ENCODE results near the gene UHRF2. TPM values are rescaled to one million over a fixed set of nuclear protein-coding genes. Genes with fewer than 3 reads are reported as not detected.

Gene UHRF2
- total and polyA plus RNA-seq, 2 donors from 2014 or later: 14.2 to 45.1 TPM

DNA sequence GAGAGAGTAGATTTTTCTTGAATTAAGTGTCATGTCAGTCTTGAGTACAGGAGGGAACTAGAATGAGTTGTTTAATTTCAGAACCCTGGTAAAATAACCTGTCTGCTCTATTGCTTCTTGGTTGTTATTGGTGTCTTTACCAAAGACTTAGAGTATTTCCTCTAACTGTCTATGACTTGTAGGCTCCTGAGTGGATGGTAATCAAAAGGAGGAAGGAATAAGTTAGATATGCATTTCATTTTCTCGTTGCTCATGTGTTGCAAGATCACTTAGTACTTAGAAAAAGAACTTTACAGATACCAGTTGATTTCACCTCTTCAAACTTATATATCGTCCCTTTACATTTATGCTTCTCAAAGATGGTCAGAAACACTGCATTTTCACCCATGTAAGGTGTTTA, 31.1 kb downstream of the UHRF2 start:
- no peaks in the 10 kb centered on the region for H3K27me3 ChIP-seq (ENCODE audit: control insufficient read depth, insufficient read depth, low read length)
- H3K4me1 ChIP-seq (ENCODE audit: control insufficient read depth in 2 of 3, insufficient read depth in 2 of 3, low read depth in 1 of 3, low read length in 3 of 3): peaks cover 0 to 5% (median 3%) of the 10 kb centered on the region in 3 donors
- H3K9ac ChIP-seq (ENCODE audit: low read length in 3 of 3): no peak overlapping the region
- DNase-seq: no peak
- no peak for FAIRE-seq
- H3K27ac ChIP-seq (ENCODE audit: low read depth in 2 of 2, low read length in 2 of 2): no peak overlapping the region
- H3K4me3 ChIP-seq (ENCODE audit: low read length in 3 of 3): no peak overlapping the region
- intact Hi-C loops (cut with DNase I): no loop called here
- TF ChIP-seq, protein P1, sequence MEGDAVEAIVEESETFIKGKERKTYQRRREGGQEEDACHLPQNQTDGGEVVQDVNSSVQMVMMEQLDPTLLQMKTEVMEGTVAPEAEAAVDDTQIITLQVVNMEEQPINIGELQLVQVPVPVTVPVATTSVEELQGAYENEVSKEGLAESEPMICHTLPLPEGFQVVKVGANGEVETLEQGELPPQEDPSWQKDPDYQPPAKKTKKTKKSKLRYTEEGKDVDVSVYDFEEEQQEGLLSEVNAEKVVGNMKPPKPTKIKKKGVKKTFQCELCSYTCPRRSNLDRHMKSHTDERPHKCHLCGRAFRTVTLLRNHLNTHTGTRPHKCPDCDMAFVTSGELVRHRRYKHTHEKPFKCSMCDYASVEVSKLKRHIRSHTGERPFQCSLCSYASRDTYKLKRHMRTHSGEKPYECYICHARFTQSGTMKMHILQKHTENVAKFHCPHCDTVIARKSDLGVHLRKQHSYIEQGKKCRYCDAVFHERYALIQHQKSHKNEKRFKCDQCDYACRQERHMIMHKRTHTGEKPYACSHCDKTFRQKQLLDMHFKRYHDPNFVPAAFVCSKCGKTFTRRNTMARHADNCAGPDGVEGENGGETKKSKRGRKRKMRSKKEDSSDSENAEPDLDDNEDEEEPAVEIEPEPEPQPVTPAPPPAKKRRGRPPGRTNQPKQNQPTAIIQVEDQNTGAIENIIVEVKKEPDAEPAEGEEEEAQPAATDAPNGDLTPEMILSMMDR (IDR thresholded peaks at IDR 0.05; ENCODE audit: borderline replicate concordance, extremely low read depth, insufficient read depth): no peak
- no peaks in the 10 kb centered on the region for H3K36me3 ChIP-seq (ENCODE audit: control insufficient read depth in 2 of 3, insufficient read depth in 3 of 3, low read length in 3 of 3)
- no peaks in the 10 kb centered on the region for H3K9me3 ChIP-seq (ENCODE audit: control insufficient read depth in 2 of 3, insufficient read depth in 1 of 3, low read length in 3 of 3)

- H3K27ac ChIP-seq (ENCODE audit: low read depth in 2 of 2, low read length in 2 of 2): no peak overlapping the region
- intact Hi-C loops (cut with DNase I): no loop called here
- no peak overlapping the region for H3K9ac ChIP-seq (ENCODE audit: low read length in 3 of 3)
- H3K36me3 ChIP-seq (ENCODE audit: control insufficient read depth in 2 of 3, insufficient read depth in 3 of 3, low read length in 3 of 3): no peaks in the 10 kb centered on the region
- no peaks in the 10 kb centered on the region for H3K9me3 ChIP-seq (ENCODE audit: control insufficient read depth in 2 of 3, insufficient read depth in 1 of 3, low read length in 3 of 3)
- no peak overlapping the region for H3K4me3 ChIP-seq (ENCODE audit: low read length in 3 of 3)
- peaks cover 0 to 12% (median 5%) of the 10 kb centered on the region in 3 donors for H3K4me1 ChIP-seq (ENCODE audit: control insufficient read depth in 2 of 3, insufficient read depth in 2 of 3, low read depth in 1 of 3, low read length in 3 of 3)
- FAIRE-seq (no peak), DNase-seq (no peak)
- no peaks in the 10 kb centered on the region for H3K27me3 ChIP-seq (ENCODE audit: control insufficient read depth, insufficient read depth, low read length)
- TF ChIP-seq, protein P1 (IDR thresholded peaks at IDR 0.05; ENCODE audit: borderline replicate concordance, extremely low read depth, insufficient read depth): no peak
These were observed 36.1 kb downstream of the UHRF2 start for GRCh38 chr9:6449086-6449485.

GRCh38 chr9:6449645-6450044, 36.6 kb downstream of the UHRF2 start:
- TF ChIP-seq, protein P1 (IDR thresholded peaks at IDR 0.05; ENCODE audit: borderline replicate concordance, extremely low read depth, insufficient read depth): no peak
- Histone ChIP-seq H3K4me3 (ENCODE audit: low read length in 3 of 3) (no peak overlapping the region), H3K4me1 (ENCODE audit: control insufficient read depth in 2 of 3, insufficient read depth in 2 of 3, low read depth in 1 of 3, low read length in 3 of 3) (peaks cover 0 to 12% (median 5%) of the 10 kb centered on the region in 3 donors), H3K27ac (ENCODE audit: low read depth in 2 of 2, low read length in 2 of 2) (no peak overlapping the region), H3K36me3 (ENCODE audit: control insufficient read depth in 2 of 3, insufficient read depth in 3 of 3, low read length in 3 of 3) (no peaks in the 10 kb centered on the region), H3K9me3 (ENCODE audit: control insufficient read depth in 2 of 3, insufficient read depth in 1 of 3, low read length in 3 of 3) (no peaks in the 10 kb centered on the region), H3K9ac (ENCODE audit: low read length in 3 of 3) (no peak overlapping the region), H3K27me3 (ENCODE audit: control insufficient read depth, insufficient read depth, low read length) (no peaks in the 10 kb centered on the region)
- FAIRE-seq (no peak), DNase-seq (no peak)
- intact Hi-C loops (cut with DNase I): no loop called here

Measured in kidney (tissue), 14 donors.